Measurements from ENCODE around the gene DOCK1. TPM values are rescaled to one million over a fixed set of nuclear protein-coding genes. Genes with fewer than 3 reads are reported as not detected.

The DOCK1 gene
- total RNA-seq, 2 experiments from 2014 or later, result 0.14 to 0.18 TPM

- POLR2A ChIA-PET, result no interaction called here
- no peaks in the 10 kb centered on the region for H3K36me3 Mint-ChIP-seq (ENCODE audit: low read depth)
- intact Hi-C loops (cut with micrococcal nuclease), result no loop called here
- CTCF ChIA-PET, result no interaction called here
- no peak for ATAC-seq
- TF ChIP-seq CTCF (IDR thresholded peaks at IDR 0.05), result no peak
- no peaks in the 10 kb centered on the region for H3K27me3 Mint-ChIP-seq
- peaks cover 16% of the 10 kb centered on the region for H3K9me3 Mint-ChIP-seq
- no peak for DNase-seq
- H3K27ac Mint-ChIP-seq, result no peak overlapping the region
- no peaks in the 10 kb centered on the region for H3K4me1 Mint-ChIP-seq (ENCODE audit: low read depth)
- H3K4me3 Mint-ChIP-seq, result no peak overlapping the region
These were observed 150.0 kb downstream of the DOCK1 start for GRCh38 chr10:127055263-127055662.

GRCh38 chr10:127059314-127059713 is 154.1 kb downstream of the DOCK1 start:
- H3K4me3 Mint-ChIP-seq, result no peak overlapping the region
- ChIA-PET CTCF (no interaction called here), POLR2A (no interaction called here)
- no peak for TF ChIP-seq CTCF (IDR thresholded peaks at IDR 0.05)
- intact Hi-C loops (cut with micrococcal nuclease), result no loop called here
- H3K9me3 Mint-ChIP-seq, result peaks cover 18% of the 10 kb centered on the region
- no peaks in the 10 kb centered on the region for H3K4me1 Mint-ChIP-seq (ENCODE audit: low read depth)
- no peak overlapping the region for H3K27ac Mint-ChIP-seq
- no peak for ATAC-seq
- DNase-seq, result no peak
- H3K36me3 Mint-ChIP-seq (ENCODE audit: low read depth), result no peaks in the 10 kb centered on the region
- no peaks in the 10 kb centered on the region for H3K27me3 Mint-ChIP-seq

- H3K4me1 Mint-ChIP-seq (ENCODE audit: low read depth), result no peaks in the 10 kb centered on the region
- DNase-seq (no peak), ATAC-seq (no peak)
- no peak overlapping the region for H3K27ac Mint-ChIP-seq
- intact Hi-C loops (cut with micrococcal nuclease), result no loop called here
- ChIA-PET POLR2A (no interaction called here), CTCF (no interaction called here)
- peaks cover 10% of the 10 kb centered on the region for H3K9me3 Mint-ChIP-seq
- H3K27me3 Mint-ChIP-seq, result no peaks in the 10 kb centered on the region
- H3K4me3 Mint-ChIP-seq, result no peak overlapping the region
- H3K36me3 Mint-ChIP-seq (ENCODE audit: low read depth), result no peaks in the 10 kb centered on the region
- no peak for TF ChIP-seq CTCF (IDR thresholded peaks at IDR 0.05)
These were observed 158.5 kb downstream of the DOCK1 start for GRCh38 chr10:127063762-127064161.

- H3K9me3 Mint-ChIP-seq, result peaks cover 7% of the 10 kb centered on the region
- ChIA-PET POLR2A (no interaction called here), CTCF (no interaction called here)
- ATAC-seq, result no peak
- no peak for TF ChIP-seq CTCF (IDR thresholded peaks at IDR 0.05)
- DNase-seq, result no peak
- no peaks in the 10 kb centered on the region for H3K4me1 Mint-ChIP-seq (ENCODE audit: low read depth)
- no peaks in the 10 kb centered on the region for H3K36me3 Mint-ChIP-seq (ENCODE audit: low read depth)
- intact Hi-C loops (cut with micrococcal nuclease), result no loop called here
- no peaks in the 10 kb centered on the region for H3K27me3 Mint-ChIP-seq
- H3K4me3 Mint-ChIP-seq, result no peak overlapping the region
- no peak overlapping the region for H3K27ac Mint-ChIP-seq
These were observed 159.2 kb downstream of the DOCK1 start for GRCh38 chr10:127064474-127064873.

GRCh38 chr10:127067542-127068194 is 162.4 kb downstream of the DOCK1 start:
- no peak for ATAC-seq
- H3K4me1 Mint-ChIP-seq (ENCODE audit: low read depth), result no peaks in the 10 kb centered on the region
- H3K36me3 Mint-ChIP-seq (ENCODE audit: low read depth), result no peaks in the 10 kb centered on the region
- no peaks in the 10 kb centered on the region for H3K27me3 Mint-ChIP-seq
- no peak overlapping the region for H3K4me3 Mint-ChIP-seq
- CTCF ChIA-PET, result no interaction called here
- H3K27ac Mint-ChIP-seq, result no peak overlapping the region
- TF ChIP-seq CTCF (IDR thresholded peaks at IDR 0.05), result no peak
- no peak for DNase-seq
- intact Hi-C loops (cut with micrococcal nuclease), result no loop called here
- no peaks in the 10 kb centered on the region for H3K9me3 Mint-ChIP-seq
- POLR2A ChIA-PET, result no interaction called here
